Fibroblast of skin of right biceps (primary cell): ENCODE measurements around the gene KLF7.
A peak's percentile ranks its signal among the peaks of the same experiment; 100 is the strongest.

Source experiments
- DNase-seq: peaks from one replicate; pipeline ENCODE4 v3.0.0-alpha.2; 2013

The KLF7 gene

GRCh38 chr2:207148020-207148419 lies 17.7 kb downstream of the KLF7 start:
- DNase-seq = peak; percentile 93

- DNase-seq = no peak
These were observed 21.5 kb downstream of the KLF7 start for GRCh38 chr2:207144173-207144785.

GRCh38 chr2:207143215-207144172 lies 22.3 kb downstream of the KLF7 start:
- DNase-seq = peak; percentile 70

GRCh38 chr2:207142461-207142860 lies 23.3 kb downstream of the KLF7 start:
- DNase-seq = no peak

- no peak for DNase-seq
These were observed 24.4 kb downstream of the KLF7 start for GRCh38 chr2:207141386-207141785.

GRCh38 chr2:207140265-207140664 lies 25.5 kb downstream of the KLF7 start:
- no peak for DNase-seq

- no peak for DNase-seq
These were observed 26.2 kb downstream of the KLF7 start for GRCh38 chr2:207139552-207139951.

GRCh38 chr2:207138627-207139297 lies 27.0 kb downstream of the KLF7 start:
- peak; percentile 34 for DNase-seq

GRCh38 chr2:207137596-207138337 lies 28.0 kb downstream of the KLF7 start:
- DNase-seq = no peak

GRCh38 chr2:207136874-207137273 lies 28.9 kb downstream of the KLF7 start:
- DNase-seq = no peak

- no peak for DNase-seq
These were observed 29.8 kb downstream of the KLF7 start for GRCh38 chr2:207135801-207136457.

GRCh38 chr2:207135340-207135739 lies 30.4 kb downstream of the KLF7 start:
- DNase-seq = peak; percentile 51

GRCh38 chr2:207133820-207134519 lies 31.8 kb downstream of the KLF7 start:
- peak; percentile 98 for DNase-seq

GRCh38 chr2:207133458-207133819 lies 32.3 kb downstream of the KLF7 start:
- no peak for DNase-seq

GRCh38 chr2:207132019-207132418 lies 33.7 kb downstream of the KLF7 start:
- DNase-seq = no peak

- DNase-seq = no peak
These were observed 34.2 kb downstream of the KLF7 start for GRCh38 chr2:207131594-207131993.

- no peak for DNase-seq
These were observed 34.7 kb downstream of the KLF7 start for GRCh38 chr2:207130958-207131521.

- no peak for DNase-seq
These were observed 35.9 kb downstream of the KLF7 start for GRCh38 chr2:207129821-207130220.

- no peak for DNase-seq
These were observed 36.9 kb downstream of the KLF7 start for GRCh38 chr2:207128867-207129266.

- peak; percentile 61 for DNase-seq
These were observed 38.9 kb downstream of the KLF7 start for GRCh38 chr2:207126724-207127308.

- DNase-seq = no peak
These were observed 41.9 kb downstream of the KLF7 start for GRCh38 chr2:207123776-207124391.
